HG03103 (cell line): Measurements from ENCODE around the gene CRTC1.

Experiments used
- ATAC-seq: cut with Tn5 transposase; IDR thresholded peaks from one replicate; pipeline ENCODE4 v1.9.1; 2021; ENCODE audit warnings: low read depth; ENCODE audit not compliant: unreplicated experiment

CRTC1 gene

GRCh38 chr19:18651733-18652132 is 31.7 kb upstream of the CRTC1 start:
- no peak for ATAC-seq

- ATAC-seq = no peak
Measured at GRCh38 chr19:18653853-18654252, 29.6 kb upstream of the CRTC1 start.

- ATAC-seq = no peak
Measured at GRCh38 chr19:18654469-18654868, 29.0 kb upstream of the CRTC1 start.

- no peak for ATAC-seq
Measured at GRCh38 chr19:18655173-18655844, 28.2 kb upstream of the CRTC1 start.

- no peak for ATAC-seq
Measured at GRCh38 chr19:18656337-18657086, 27.0 kb upstream of the CRTC1 start.

- no peak for ATAC-seq
Measured at GRCh38 chr19:18657590-18658365, 25.7 kb upstream of the CRTC1 start.

GRCh38 chr19:18658366-18658855 is 25.1 kb upstream of the CRTC1 start:
- ATAC-seq = no peak

- ATAC-seq = no peak
Measured at GRCh38 chr19:18659281-18660050, 24.0 kb upstream of the CRTC1 start.

GRCh38 chr19:18660051-18660910 is 23.2 kb upstream of the CRTC1 start:
- ATAC-seq = no peak

GRCh38 chr19:18660939-18661670 is 22.4 kb upstream of the CRTC1 start:
- ATAC-seq = no peak

GRCh38 chr19:18662972-18663732 is 20.3 kb upstream of the CRTC1 start:
- no peak for ATAC-seq

- ATAC-seq = no peak
Measured at GRCh38 chr19:18663940-18664530, 19.4 kb upstream of the CRTC1 start.

GRCh38 chr19:18665771-18666202 is 17.7 kb upstream of the CRTC1 start:
- no peak for ATAC-seq

GRCh38 chr19:18666317-18666716 is 17.2 kb upstream of the CRTC1 start:
- no peak for ATAC-seq

GRCh38 chr19:18666784-18667183 is 16.7 kb upstream of the CRTC1 start:
- no peak for ATAC-seq

- ATAC-seq = no peak
Measured at GRCh38 chr19:18667531-18668251, 15.8 kb upstream of the CRTC1 start.

- ATAC-seq = no peak
Measured at GRCh38 chr19:18668252-18668631, 15.2 kb upstream of the CRTC1 start.
